Astrocyte of the cerebellum (primary cell): ENCODE data around the gene SLC14A1.

Source experiments
- DNase-seq: peaks from one replicate; pipeline ENCODE4 v3.0.0-alpha.2; 2011; ENCODE audit warnings: low read depth
- H3K4me3 ChIP-seq: 2 replicates; pipeline ENCODE4 v1.5.1; 2011; ENCODE audit warnings: mild to moderate bottlenecking, low read depth, low read length, moderate library complexity
- in situ Hi-C: cut with HindIII; loops from 2 replicates; pipeline ENCODE4 v1.10.0; 2017; ENCODE audit warnings: low sequenced_read_pairs
- TF ChIP-seq, protein P1 (sequence below): IDR thresholded peaks from 2 replicates; pipeline ENCODE4 v1.5.1; 2012; ENCODE audit warnings: low read length, low read depth, moderate library complexity, mild to moderate bottlenecking; ENCODE audit errors: missing control alignments

Gene SLC14A1

GRCh38 chr18:45801416-45802004, 77.5 kb downstream of the SLC14A1 start:
- no peak for DNase-seq
- in situ Hi-C loops = no loop called here
- TF ChIP-seq, protein P1, sequence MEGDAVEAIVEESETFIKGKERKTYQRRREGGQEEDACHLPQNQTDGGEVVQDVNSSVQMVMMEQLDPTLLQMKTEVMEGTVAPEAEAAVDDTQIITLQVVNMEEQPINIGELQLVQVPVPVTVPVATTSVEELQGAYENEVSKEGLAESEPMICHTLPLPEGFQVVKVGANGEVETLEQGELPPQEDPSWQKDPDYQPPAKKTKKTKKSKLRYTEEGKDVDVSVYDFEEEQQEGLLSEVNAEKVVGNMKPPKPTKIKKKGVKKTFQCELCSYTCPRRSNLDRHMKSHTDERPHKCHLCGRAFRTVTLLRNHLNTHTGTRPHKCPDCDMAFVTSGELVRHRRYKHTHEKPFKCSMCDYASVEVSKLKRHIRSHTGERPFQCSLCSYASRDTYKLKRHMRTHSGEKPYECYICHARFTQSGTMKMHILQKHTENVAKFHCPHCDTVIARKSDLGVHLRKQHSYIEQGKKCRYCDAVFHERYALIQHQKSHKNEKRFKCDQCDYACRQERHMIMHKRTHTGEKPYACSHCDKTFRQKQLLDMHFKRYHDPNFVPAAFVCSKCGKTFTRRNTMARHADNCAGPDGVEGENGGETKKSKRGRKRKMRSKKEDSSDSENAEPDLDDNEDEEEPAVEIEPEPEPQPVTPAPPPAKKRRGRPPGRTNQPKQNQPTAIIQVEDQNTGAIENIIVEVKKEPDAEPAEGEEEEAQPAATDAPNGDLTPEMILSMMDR = no peak
- no peak overlapping the region for H3K4me3 ChIP-seq
